Middle frontal gyrus (tissue), 1 donor: ENCODE measurements around the gene MYO1D.
A peak's percentile ranks its signal among the peaks of the same experiment; 100 is the strongest.
"Not testable (repeated sequence)": the region's sequence is repeated elsewhere in the genome, so short reads cannot be mapped to it uniquely, and the experiment has no call there.

Experiments used
- DNase-seq: peaks from one replicate; pipeline ENCODE4 v3.0.0-alpha.2; 2015; ENCODE audit warnings: low spot score; ENCODE audit errors: extremely low spot score

Gene MYO1D

GRCh38 chr17:32688221-32688620 is 188.7 kb downstream of the MYO1D start:
- DNase-seq: no peak

GRCh38 chr17:32684087-32684958 is 192.6 kb downstream of the MYO1D start:
- DNase-seq: no peak

GRCh38 chr17:32673964-32674363 is 203.0 kb downstream of the MYO1D start:
- no peak for DNase-seq

DNA sequence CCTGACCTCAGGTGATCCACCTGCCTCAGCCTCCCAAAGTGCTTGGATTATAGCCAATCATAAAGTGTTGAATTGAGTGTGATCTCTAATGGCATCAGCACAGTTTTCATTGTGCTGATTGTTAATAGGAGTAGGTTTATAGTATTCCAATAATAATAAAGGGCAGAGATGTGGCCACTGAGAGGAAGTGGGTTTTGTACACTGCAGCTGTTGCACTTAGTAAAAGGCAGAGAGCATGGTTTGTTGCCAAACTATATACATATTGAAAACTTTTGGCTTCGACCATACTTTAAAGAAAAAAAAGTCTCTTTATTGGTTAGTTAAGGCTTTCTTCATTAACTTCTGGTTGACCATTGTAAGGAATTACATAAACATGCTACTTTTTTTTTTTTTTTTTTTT is 204.2 kb downstream of the MYO1D start:
- DNase-seq: no peak

DNA sequence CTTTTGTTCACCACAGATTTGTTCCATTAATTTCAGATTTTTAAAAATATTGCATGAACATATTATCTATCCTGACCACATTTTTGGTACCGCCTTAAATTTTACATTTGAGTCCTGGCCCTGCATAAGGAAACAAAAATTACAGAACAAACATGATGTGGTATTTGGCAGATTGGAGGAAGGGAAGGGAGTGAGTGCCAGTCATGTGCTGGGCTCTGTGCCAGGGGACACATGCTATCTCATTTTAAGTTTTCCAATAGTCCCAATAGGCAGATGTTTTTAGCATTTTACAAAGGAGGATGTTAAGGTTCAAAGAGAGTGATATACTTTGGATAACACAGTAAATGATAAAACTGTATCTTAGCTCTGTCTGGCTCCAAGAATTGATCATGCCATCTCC is 205.0 kb downstream of the MYO1D start:
- no peak for DNase-seq

GRCh38 chr17:32664936-32665583 is 211.9 kb downstream of the MYO1D start:
- DNase-seq: no peak

DNA sequence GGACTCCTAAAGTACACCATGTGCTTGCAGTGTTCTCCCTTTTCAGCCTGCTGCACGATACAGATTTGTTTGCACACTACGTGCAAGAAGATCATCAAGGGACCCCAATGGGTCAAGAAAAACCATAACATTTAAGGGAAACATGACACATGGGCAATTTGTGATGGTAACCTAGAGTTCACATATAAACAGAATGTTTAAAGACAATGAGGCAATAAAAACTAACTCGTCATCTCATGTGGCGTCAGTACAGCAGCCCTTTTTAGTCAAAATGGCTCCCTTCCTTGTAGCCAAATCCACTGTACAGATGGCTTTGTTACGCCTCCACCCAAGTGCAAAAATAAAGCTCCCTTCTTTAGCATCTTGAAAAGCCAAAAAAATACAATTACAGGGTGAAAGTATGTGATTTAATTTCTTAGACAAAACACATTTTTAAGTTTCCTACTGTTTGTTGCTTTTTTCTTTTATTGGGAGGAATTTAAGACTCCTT is 216.4 kb downstream of the MYO1D start:
- DNase-seq: no peak

DNA sequence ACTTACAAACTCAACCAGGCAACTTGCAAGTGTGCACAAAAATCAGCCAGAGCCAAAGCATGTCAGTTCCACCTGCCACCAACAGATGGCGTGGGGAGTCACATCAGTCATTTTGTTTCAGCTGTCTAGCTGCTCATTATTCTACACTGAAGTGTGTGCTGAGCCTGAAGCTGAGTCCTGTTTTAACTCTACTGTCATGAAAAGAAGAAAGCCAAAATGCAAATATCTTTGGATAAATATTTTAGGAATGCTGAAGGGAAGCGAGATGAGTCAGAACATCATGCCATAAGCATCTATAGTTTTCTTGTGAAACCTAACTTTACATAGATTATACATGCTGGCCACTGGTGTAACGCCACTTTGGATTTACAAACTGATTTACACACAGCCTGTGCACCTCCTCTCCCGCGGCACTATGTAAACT is 217.5 kb downstream of the MYO1D start:
- DNase-seq: peak; percentile 86

- no peak for DNase-seq
Measured at GRCh38 chr17:32658470-32659418, 218.2 kb downstream of the MYO1D start.

DNA sequence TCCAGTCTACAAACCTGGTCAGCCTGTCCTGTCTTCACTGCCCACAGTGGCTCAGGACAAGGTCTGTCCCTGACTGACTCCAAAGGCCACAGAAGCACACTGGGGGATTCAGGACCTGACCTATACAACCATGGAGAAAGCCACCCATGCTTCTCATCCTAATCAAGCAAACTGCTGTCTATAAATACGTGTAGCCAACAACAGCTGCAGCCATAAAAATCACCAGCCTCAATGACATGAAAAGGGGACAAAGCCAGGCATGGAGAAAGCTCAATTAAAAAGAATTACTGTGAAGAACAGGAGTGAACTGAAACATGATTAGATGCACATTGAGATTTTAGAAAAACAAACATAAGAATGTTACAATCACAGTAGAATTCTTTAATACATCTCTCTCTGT is 220.0 kb downstream of the MYO1D start:
- DNase-seq: no peak

DNA sequence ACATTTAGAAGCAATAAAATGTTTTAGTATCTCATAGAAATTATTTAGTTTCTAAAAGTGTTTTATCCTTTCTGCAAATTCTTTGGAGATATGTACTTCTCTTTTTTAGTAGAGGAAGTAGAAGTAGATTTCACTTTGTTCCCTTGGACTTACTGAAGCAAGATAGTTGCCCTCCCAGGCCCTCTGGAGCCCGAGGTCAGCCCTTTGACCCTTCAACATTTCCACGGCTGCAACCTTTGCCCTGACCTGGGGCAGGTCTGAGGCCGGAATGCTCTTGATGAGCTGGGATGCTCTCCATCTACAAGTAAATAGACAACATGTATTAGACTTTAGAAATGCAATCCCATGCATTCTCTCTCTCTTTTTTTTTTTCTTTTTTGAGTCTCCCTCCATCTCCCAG is 222.6 kb downstream of the MYO1D start:
- DNase-seq: no peak

GRCh38 chr17:32651084-32651483 is 225.8 kb downstream of the MYO1D start:
- DNase-seq: no peak

GRCh38 chr17:32648450-32648849 is 228.5 kb downstream of the MYO1D start:
- DNase-seq: no peak

DNA sequence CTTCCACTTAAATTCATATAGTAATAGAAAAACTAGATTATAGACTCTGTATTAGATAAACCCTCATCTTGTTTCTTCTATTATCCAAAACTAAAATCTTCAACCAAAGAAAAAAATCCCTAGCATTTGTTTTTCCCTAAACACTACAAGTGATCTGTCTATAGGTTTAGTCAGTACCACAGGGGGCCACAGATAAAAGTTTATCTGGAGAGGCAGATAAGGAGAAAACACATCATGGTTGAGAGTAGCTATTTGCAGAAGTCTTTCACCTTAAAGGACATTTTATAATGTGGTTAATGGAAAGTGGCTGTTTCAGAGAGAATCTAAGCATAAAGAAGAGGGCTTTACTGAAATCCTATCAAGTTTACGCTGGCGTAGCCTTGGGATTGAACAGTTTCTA is 230.0 kb downstream of the MYO1D start:
- no peak for DNase-seq

GRCh38 chr17:32641514-32641913 is 235.4 kb downstream of the MYO1D start:
- DNase-seq: not testable (repeated sequence)

DNA sequence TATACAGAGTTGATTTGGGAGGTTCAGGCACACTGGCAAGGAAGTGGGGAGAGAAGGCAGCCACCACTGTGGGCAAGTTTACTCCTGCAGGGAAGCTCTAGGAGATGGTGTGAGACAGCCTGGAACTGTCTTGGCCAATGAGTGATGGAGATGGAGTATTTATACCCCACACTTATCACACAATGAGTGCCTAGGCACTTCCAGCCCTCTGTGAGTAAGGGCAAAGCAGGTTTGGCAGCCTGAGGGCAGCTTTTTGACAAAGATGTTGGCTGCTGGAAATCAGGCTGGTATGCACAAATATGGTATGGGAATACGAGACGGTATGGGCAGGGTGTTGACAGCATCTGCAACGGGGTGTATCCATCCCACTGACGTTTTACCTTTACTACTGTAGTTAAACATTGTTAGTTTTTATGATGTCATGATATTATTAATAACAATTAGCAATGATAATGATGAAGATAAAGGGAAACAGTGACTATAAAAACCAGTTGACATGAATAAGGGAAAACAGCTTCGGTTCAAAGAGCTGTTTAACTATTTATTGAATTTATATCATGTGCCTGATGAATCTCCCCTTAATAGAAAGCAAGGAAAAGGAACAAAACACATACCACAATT is 240.2 kb downstream of the MYO1D start:
- no peak for DNase-seq

DNA sequence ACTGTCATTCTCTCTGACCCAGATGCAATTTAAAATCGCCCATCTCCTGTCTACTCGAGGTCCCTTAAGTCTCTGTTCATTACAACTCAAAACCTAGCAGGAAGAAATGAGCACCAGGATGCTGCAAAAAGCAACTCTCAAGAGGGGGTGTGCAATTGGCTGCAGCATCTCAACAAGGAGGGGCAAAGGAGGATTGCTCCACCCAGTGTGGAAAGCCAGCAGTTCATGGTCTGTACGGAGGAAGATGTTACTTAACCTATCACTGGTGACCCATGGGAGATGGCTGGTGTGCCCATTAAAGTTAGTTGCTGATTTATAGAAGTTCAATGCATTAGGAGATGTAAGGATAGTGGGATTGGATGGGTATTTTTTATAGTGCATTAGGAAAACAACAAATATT is 242.8 kb downstream of the MYO1D start:
- DNase-seq: no peak

DNA sequence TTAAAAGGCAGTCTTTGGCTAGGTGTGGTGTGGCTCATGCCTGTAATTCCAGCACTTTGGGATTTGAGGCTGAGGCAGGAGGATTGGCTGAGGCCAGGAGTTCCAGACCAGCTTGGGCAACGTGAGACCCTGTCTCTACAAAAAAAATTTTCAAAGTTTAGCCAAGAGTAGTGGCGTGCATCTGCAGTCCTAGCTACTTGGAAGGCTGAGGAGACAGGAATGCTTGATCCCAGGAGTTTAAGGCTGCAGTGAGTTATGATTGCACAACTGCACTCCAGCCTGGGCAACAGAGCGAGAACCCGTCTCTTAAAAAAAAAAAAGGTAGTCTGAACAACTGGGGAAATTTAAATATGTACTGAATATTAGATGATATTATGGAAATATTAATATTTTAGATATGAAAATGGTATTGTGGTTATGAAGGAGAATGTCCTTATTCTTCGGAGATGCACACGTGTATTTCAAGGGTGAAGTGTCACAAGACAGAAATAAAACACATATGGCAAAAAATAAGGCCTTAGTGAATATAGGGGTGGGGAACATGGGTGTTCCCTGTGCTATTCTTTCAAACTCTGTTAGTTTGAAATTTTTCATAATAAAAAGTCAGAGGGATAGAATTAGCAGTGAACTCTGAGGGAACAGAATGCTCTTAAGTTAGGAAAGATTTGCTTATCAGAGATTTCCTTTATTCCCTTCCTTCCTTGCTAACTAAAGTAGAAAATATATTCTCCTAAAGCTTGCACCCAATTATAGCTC is 245.4 kb downstream of the MYO1D start:
- no peak for DNase-seq

GRCh38 chr17:32629563-32630190 is 247.2 kb downstream of the MYO1D start:
- no peak for DNase-seq
